Measurements from ENCODE around the gene SLC39A11.

SLC39A11 gene

GRCh38 chr17:72971226-72971880 is 121.1 kb downstream of the SLC39A11 start:
- no peak for DNase-seq

- DNase-seq: no peak
Observed at GRCh38 chr17:72970797-72971196, 121.7 kb downstream of the SLC39A11 start.

GRCh38 chr17:72970246-72970645 is 122.2 kb downstream of the SLC39A11 start:
- DNase-seq: no peak

GRCh38 chr17:72969293-72969906 is 123.1 kb downstream of the SLC39A11 start:
- DNase-seq: no peak

- no peak for DNase-seq
Observed at GRCh38 chr17:72968798-72969197, 123.7 kb downstream of the SLC39A11 start.

GRCh38 chr17:72967977-72968585 is 124.4 kb downstream of the SLC39A11 start:
- DNase-seq: no peak

- DNase-seq: no peak
Observed at GRCh38 chr17:72967277-72967970, 125.1 kb downstream of the SLC39A11 start.

GRCh38 chr17:72962106-72962505 is 130.4 kb downstream of the SLC39A11 start:
- DNase-seq: no peak

- DNase-seq: no peak
Observed at GRCh38 chr17:72955391-72956140, 136.9 kb downstream of the SLC39A11 start.

GRCh38 chr17:72954579-72954978 is 137.9 kb downstream of the SLC39A11 start:
- DNase-seq: no peak

GRCh38 chr17:72953621-72954020 is 138.9 kb downstream of the SLC39A11 start:
- DNase-seq: no peak

GRCh38 chr17:72952641-72953315 is 139.7 kb downstream of the SLC39A11 start:
- no peak for DNase-seq

- no peak for DNase-seq
Observed at GRCh38 chr17:72952220-72952619, 140.3 kb downstream of the SLC39A11 start.

- no peak for DNase-seq
Observed at GRCh38 chr17:72950242-72950931, 142.1 kb downstream of the SLC39A11 start.

- DNase-seq: no peak
Observed at GRCh38 chr17:72948115-72948514, 144.4 kb downstream of the SLC39A11 start.

- DNase-seq: no peak
Observed at GRCh38 chr17:72947475-72947874, 145.0 kb downstream of the SLC39A11 start.

- no peak for DNase-seq
Observed at GRCh38 chr17:72946696-72947095, 145.8 kb downstream of the SLC39A11 start.

GRCh38 chr17:72946156-72946555 is 146.3 kb downstream of the SLC39A11 start:
- DNase-seq: no peak

GRCh38 chr17:72945473-72945872 is 147.0 kb downstream of the SLC39A11 start:
- no peak for DNase-seq

GRCh38 chr17:72943826-72944689 is 148.4 kb downstream of the SLC39A11 start:
- no peak for DNase-seq

- no peak for DNase-seq
Observed at GRCh38 chr17:72942579-72942978, 149.9 kb downstream of the SLC39A11 start.

All from NK-92 treated with Interleukin-12 subunit alpha and Interleukin-12 subunit beta, amount 100 ng/mL, for 24 hours (cell line).